Ectodermal cell (in vitro differentiated cells): ENCODE results near the gene TBC1D14. TPM values are rescaled to one million over a fixed set of nuclear protein-coding genes. Genes with fewer than 3 reads are reported as not detected.

Experiments used
- H3K27ac ChIP-seq: 2 replicates; pipeline ENCODE4 v1.7.0; 2013; ENCODE audit warnings: mild to moderate bottlenecking, low read depth, low read length; ENCODE audit not compliant: insufficient read depth, poor library complexity, severe bottlenecking
- H3K27me3 ChIP-seq: 2 replicates; pipeline ENCODE4 v1.7.0; 2013; ENCODE audit warnings: mild to moderate bottlenecking, low read length; ENCODE audit not compliant: insufficient read depth, control insufficient read depth, poor library complexity, severe bottlenecking
- H3K36me3 ChIP-seq: one replicate; pipeline ENCODE4 v1.7.0; 2013; ENCODE audit warnings: low read length; ENCODE audit not compliant: control insufficient read depth, insufficient read depth
- H3K4me1 ChIP-seq: one replicate; pipeline ENCODE4 v1.7.0; 2013; ENCODE audit warnings: low read length; ENCODE audit not compliant: control insufficient read depth, insufficient read depth
- H3K4me3 ChIP-seq: 2 replicates; pipeline ENCODE4 v1.7.0; 2013; ENCODE audit warnings: low read depth, low read length, control low read depth; ENCODE audit not compliant: insufficient read depth
- H3K9me3 ChIP-seq: 2 replicates; pipeline ENCODE4 v1.7.0; 2013; ENCODE audit warnings: mild to moderate bottlenecking, low read length, moderate library complexity; ENCODE audit not compliant: control insufficient read depth
- WGBS, 2 experiments: methylation state at CpG; one replicate each; pipeline ENCODE4 v1.1.7; 2013; ENCODE audit warnings: missing lambda C conversion rate in 2 of 2; 5-methylcytosine and 5-hydroxymethylcytosine counted together
- polyA plus RNA-seq, 4 experiments: library from polyadenylated mRNA; stranded (reverse); fragments of 50-300 nt; gene quantifications; one replicate each; pipeline ENCODE4 v1.2.3, GENCODE V29; 2013

The TBC1D14 gene
- polyA plus RNA-seq (2013, experiment 1 of 4): 57.5 TPM
- 59.8 TPM for polyA plus RNA-seq (2013, experiment 2 of 4)
- 43.5 TPM for polyA plus RNA-seq (2013, experiment 3 of 4)
- polyA plus RNA-seq (2013, experiment 4 of 4): 43.4 TPM

GRCh38 chr4:6909113-6909969, at the start of gene TBC1D14:
TSS of gene TBC1D14 (plus strand) at chr4:6909826. CDS start at chr4:6923390, 13,564 bp downstream.
- peaks cover 12% of the 10 kb centered on the region for H3K27me3 ChIP-seq
- H3K9me3 ChIP-seq: no peaks in the 10 kb centered on the region
- WGBS, 2 experiments: 0% methylated on average over 108 of the region's 108 CpGs
- peaks cover 6% of the 10 kb centered on the region for H3K4me1 ChIP-seq
- no peaks in the 10 kb centered on the region for H3K36me3 ChIP-seq
- peak within 1 kb of the TSS; percentile 92 for H3K27ac ChIP-seq
- peak within 1 kb of the TSS; percentile 69 for H3K4me3 ChIP-seq

- H3K27ac ChIP-seq: no peak overlapping the region
- 90 to 98% methylated on average over 8 of the region's 8 CpGs for WGBS, 2 experiments
- no peaks in the 10 kb centered on the region for H3K9me3 ChIP-seq
- peaks cover 7% of the 10 kb centered on the region for H3K4me1 ChIP-seq
- no peaks in the 10 kb centered on the region for H3K27me3 ChIP-seq
- no peak overlapping the region for H3K4me3 ChIP-seq
- peaks cover 12% of the 10 kb centered on the region for H3K36me3 ChIP-seq
Observed at GRCh38 chr4:6868386-6868785, 41.2 kb upstream of the TBC1D14 start.

GRCh38 chr4:6869944-6870343, 39.7 kb upstream of the TBC1D14 start:
- Histone ChIP-seq H3K4me3 (no peak overlapping the region), H3K4me1 (peaks cover 7% of the 10 kb centered on the region), H3K9me3 (no peaks in the 10 kb centered on the region), H3K36me3 (peaks cover 13% of the 10 kb centered on the region), H3K27ac (no peak overlapping the region), H3K27me3 (no peaks in the 10 kb centered on the region)
- 93 to 98% methylated on average over 2 of the region's 2 CpGs for WGBS, 2 experiments

- Histone ChIP-seq H3K36me3 (peaks cover 29% of the 10 kb centered on the region), H3K4me3 (no peak overlapping the region), H3K4me1 (peaks cover 7% of the 10 kb centered on the region), H3K27ac (no peak overlapping the region), H3K9me3 (no peaks in the 10 kb centered on the region), H3K27me3 (no peaks in the 10 kb centered on the region)
Observed at GRCh38 chr4:6873291-6873690, 36.3 kb upstream of the TBC1D14 start.

GRCh38 chr4:6873792-6874461, 35.7 kb upstream of the TBC1D14 start:
- Histone ChIP-seq H3K36me3 (peaks cover 29% of the 10 kb centered on the region), H3K4me3 (no peak overlapping the region), H3K27ac (no peak overlapping the region)

GRCh38 chr4:6874981-6875380, 34.6 kb upstream of the TBC1D14 start:
- H3K4me3 ChIP-seq: no peak overlapping the region
- H3K27me3 ChIP-seq: no peaks in the 10 kb centered on the region
- no peaks in the 10 kb centered on the region for H3K4me1 ChIP-seq
- no peak overlapping the region for H3K27ac ChIP-seq
- no peaks in the 10 kb centered on the region for H3K9me3 ChIP-seq
- peaks cover 34% of the 10 kb centered on the region for H3K36me3 ChIP-seq
- 98 to 99% methylated on average over 4 of the region's 4 CpGs for WGBS, 2 experiments

More at GRCh38 chr4:6873792-6874461, 35.7 kb upstream of the TBC1D14 start:
- 75 to 79% methylated on average over 3 of the region's 3 CpGs for WGBS, 2 experiments
- no peaks in the 10 kb centered on the region for H3K27me3 ChIP-seq
- H3K9me3 ChIP-seq: no peaks in the 10 kb centered on the region
- H3K4me1 ChIP-seq: peaks cover 5% of the 10 kb centered on the region

- Histone ChIP-seq H3K9me3 (no peaks in the 10 kb centered on the region), H3K27me3 (no peaks in the 10 kb centered on the region), H3K4me1 (no peaks in the 10 kb centered on the region), H3K4me3 (no peak overlapping the region), H3K27ac (no peak overlapping the region), H3K36me3 (peaks cover 35% of the 10 kb centered on the region)
- 95 to 96% methylated on average over 4 of the region's 4 CpGs for WGBS, 2 experiments
Observed at GRCh38 chr4:6875431-6875831, 34.2 kb upstream of the TBC1D14 start.

- no peaks in the 10 kb centered on the region for H3K27me3 ChIP-seq
- H3K4me1 ChIP-seq: no peaks in the 10 kb centered on the region
- no peaks in the 10 kb centered on the region for H3K9me3 ChIP-seq
- WGBS, 2 experiments: 92 to 95% methylated on average over 4 to 5 of the region's 5 CpGs
- no peak overlapping the region for H3K27ac ChIP-seq
- H3K4me3 ChIP-seq: no peak overlapping the region
- H3K36me3 ChIP-seq: peaks cover 37% of the 10 kb centered on the region
Observed at GRCh38 chr4:6876440-6876839, 33.2 kb upstream of the TBC1D14 start.

GRCh38 chr4:6877067-6877466, 32.6 kb upstream of the TBC1D14 start:
- 97% methylated on average over 14 of the region's 14 CpGs for WGBS, 2 experiments
- H3K36me3 ChIP-seq: peaks cover 38% of the 10 kb centered on the region
- H3K27me3 ChIP-seq: no peaks in the 10 kb centered on the region
- H3K9me3 ChIP-seq: no peaks in the 10 kb centered on the region
- no peaks in the 10 kb centered on the region for H3K4me1 ChIP-seq
- H3K4me3 ChIP-seq: no peak overlapping the region
- no peak overlapping the region for H3K27ac ChIP-seq

GRCh38 chr4:6878451-6879059, 31.1 kb upstream of the TBC1D14 start:
- H3K4me1 ChIP-seq: no peaks in the 10 kb centered on the region
- H3K4me3 ChIP-seq: no peak overlapping the region
- WGBS, 2 experiments: 77% methylated on average over 11 of the region's 11 CpGs
- peaks cover 46% of the 10 kb centered on the region for H3K36me3 ChIP-seq
- no peaks in the 10 kb centered on the region for H3K27me3 ChIP-seq
- H3K27ac ChIP-seq: no peak overlapping the region
- no peaks in the 10 kb centered on the region for H3K9me3 ChIP-seq
